GM12878 (cell line): ENCODE data around the gene STARD13. TPM values are rescaled to one million over a fixed set of nuclear protein-coding genes. Genes with fewer than 3 reads are reported as not detected.
A peak's percentile ranks its signal among the peaks of the same experiment; 100 is the strongest.

Experiments
- CHD4 ChIP-seq: fragments of 200-600 bp; sonication (generic); IDR thresholded peaks from 2 replicates; pipeline ENCODE4 v1.6.1; 2016; ENCODE audit warnings: mild to moderate bottlenecking
- E2F4 ChIP-seq: IDR thresholded peaks from 2 replicates; pipeline ENCODE4 v1.6.1; 2012; ENCODE audit warnings: low read depth, low read length, improper control_type of control experiment
- EP300 ChIP-seq, 2 experiments: fragments of 150-350 bp in 1 of 2; IDR thresholded peaks; 2 replicates each; pipeline ENCODE4 v1.6.1; 2011 to 2012; ENCODE audit warnings: low read depth in 2 of 2, low read length in 2 of 2, borderline replicate concordance in 1 of 2, improper control_type of control experiment in 1 of 2, inconsistent platforms in 1 of 2; ENCODE audit not compliant: control insufficient read depth in 1 of 2
- IRF5 ChIP-seq: fragments of 450-650 bp; IDR thresholded peaks from 2 replicates; pipeline ENCODE4 v1.6.1; 2017; ENCODE audit warnings: borderline replicate concordance
- LARP7 ChIP-seq: fragments of 450-650 bp; IDR thresholded peaks from 2 replicates; pipeline ENCODE4 v1.6.1; 2017; ENCODE audit warnings: mild to moderate bottlenecking
- MTA2 ChIP-seq: fragments of 450-650 bp; IDR thresholded peaks from 2 replicates; pipeline ENCODE4 v1.6.1; 2016; ENCODE audit warnings: low read depth, mild to moderate bottlenecking, moderate library complexity
- MXI1 ChIP-seq: fragments of 150-350 bp; IDR thresholded peaks from 2 replicates; pipeline ENCODE4 v1.6.1; 2011; ENCODE audit warnings: low read depth, mild to moderate bottlenecking, inconsistent platforms, low read length, improper control_type of control experiment
- NR2C1 ChIP-seq: fragments of 450-650 bp; IDR thresholded peaks from 2 replicates; pipeline ENCODE4 v1.6.1; 2017; ENCODE audit warnings: antibody characterized with exemption, mild to moderate bottlenecking, moderate library complexity
- RAD51 ChIP-seq: fragments of 450-650 bp; IDR thresholded peaks from 2 replicates; pipeline ENCODE4 v1.6.1; 2016; ENCODE audit warnings: moderate library complexity, mild to moderate bottlenecking, inconsistent platforms
- SPI1 ChIP-seq: IDR thresholded peaks from 2 replicates; pipeline ENCODE4 v1.6.1; 2011; ENCODE audit warnings: low read depth, mild to moderate bottlenecking, low read length, moderate library complexity, borderline replicate concordance; ENCODE audit not compliant: insufficient read depth
- polyA plus RNA-seq, 11 experiments: library from polyadenylated mRNA; depleted of rRNA in 4 of 11; unstranded in 6 of 11; stranded (reverse) in 5 of 11; fragments of >200 nt; fragmentation: Nextera tagmentation in 4 of 11; fragmentation: Illumina TruSeq in 1 of 11; extraction: Ambion mirVana in 4 of 11; extraction: Trizol in 1 of 11; gene quantifications; 1 replicate in 1 of 11; 2 replicates in 10 of 11; pipeline versions ENCODE4 v1.2.1 to v1.2.3, GENCODE V29; 2011 to 2016; ENCODE audit warnings: inconsistent platforms in 2 of 11, missing spikeins in 2 of 11, low read depth in 1 of 11
- total RNA-seq, 4 experiments: library from RNA; depleted of rRNA in 3 of 4; stranded (reverse); fragments of >200 nt in 3 of 4; fragmentation: Illumina TruSeq in 1 of 4; extraction: Trizol in 1 of 4; gene quantifications; 2 replicates each; pipeline versions ENCODE4 v1.2.1 to v1.2.3, GENCODE V29; 2013 to 2021
- TF ChIP-seq, protein P1 (sequence below): fragments of 450-650 bp; formaldehyde crosslinking; IDR thresholded peaks from 2 replicates; pipeline ENCODE4 v1.4.0; 2022; ENCODE audit warnings: mild to moderate bottlenecking, moderate library complexity

Gene STARD13
- total and polyA plus RNA-seq, 10 of the 15 experiments (the other 5 are each of a cell fraction or from before 2014, with no cell fraction given): 4.0 to 41.6 (median 10.1) TPM

- TF ChIP-seq NR2C1 (no peak), MTA2 (peak; percentile 78), EP300 (IDR thresholded peaks at IDR 0.05; ENCODE audit: borderline replicate concordance in 1 of 2, control insufficient read depth in 1 of 2, low read depth in 2 of 2, low read length in 2 of 2) (peak in 1 of 2 experiments; percentile 67; a peak in 3 of 4 replicates), CHD4 (no peak), SPI1 (peak; percentile 99), IRF5 (no peak), LARP7 (peak; percentile 28; the same call in 1 of the 2 replicates), MXI1 (peak; percentile 30; the same call in 1 of the 2 replicates), RAD51 (peak; percentile 58), E2F4 (no peak)
- TF ChIP-seq, protein P1, sequence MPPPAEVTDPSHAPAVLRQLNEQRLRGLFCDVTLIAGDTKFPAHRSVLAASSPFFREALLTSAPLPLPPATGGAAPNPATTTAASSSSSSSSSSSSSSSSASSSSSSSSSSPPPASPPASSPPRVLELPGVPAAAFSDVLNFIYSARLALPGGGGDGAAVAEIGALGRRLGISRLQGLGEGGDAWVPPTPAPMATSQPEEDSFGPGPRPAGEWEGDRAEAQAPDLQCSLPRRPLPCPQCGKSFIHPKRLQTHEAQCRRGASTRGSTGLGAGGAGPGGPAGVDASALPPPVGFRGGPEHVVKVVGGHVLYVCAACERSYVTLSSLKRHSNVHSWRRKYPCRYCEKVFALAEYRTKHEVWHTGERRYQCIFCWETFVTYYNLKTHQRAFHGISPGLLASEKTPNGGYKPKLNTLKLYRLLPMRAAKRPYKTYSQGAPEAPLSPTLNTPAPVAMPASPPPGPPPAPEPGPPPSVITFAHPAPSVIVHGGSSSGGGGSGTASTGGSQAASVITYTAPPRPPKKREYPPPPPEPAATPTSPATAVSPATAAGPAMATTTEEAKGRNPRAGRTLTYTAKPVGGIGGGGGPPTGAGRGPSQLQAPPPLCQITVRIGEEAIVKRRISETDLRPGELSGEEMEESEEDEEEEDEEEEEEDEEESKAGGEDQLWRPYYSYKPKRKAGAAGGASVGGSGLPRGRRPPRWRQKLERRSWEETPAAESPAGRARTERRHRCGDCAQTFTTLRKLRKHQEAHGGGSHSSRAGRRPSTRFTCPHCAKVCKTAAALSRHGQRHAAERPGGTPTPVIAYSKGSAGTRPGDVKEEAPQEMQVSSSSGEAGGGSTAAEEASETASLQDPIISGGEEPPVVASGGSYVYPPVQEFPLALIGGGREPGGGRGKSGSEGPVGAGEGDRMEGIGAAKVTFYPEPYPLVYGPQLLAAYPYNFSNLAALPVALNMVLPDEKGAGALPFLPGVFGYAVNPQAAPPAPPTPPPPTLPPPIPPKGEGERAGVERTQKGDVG (CRISPR knock-in tag): peak; percentile 50; the same call in 1 of the 2 replicates
These were observed 82.8 kb downstream of the STARD13 start (continued) for GRCh38 chr13:33202644-33203169.
